Endodermal cell (in vitro differentiated cells): Measurements from ENCODE around the gene PAQR9. TPM values are rescaled to one million over a fixed set of nuclear protein-coding genes. Genes with fewer than 3 reads are reported as not detected.

Source experiments
- DNase-seq: peaks from one replicate; pipeline ENCODE4 v3.0.0-alpha.2; 2017
- H3K27ac ChIP-seq: 2 replicates; pipeline ENCODE4 v1.5.1; 2013; ENCODE audit warnings: mild to moderate bottlenecking, low read depth, low read length, moderate library complexity
- H3K27me3 ChIP-seq: 2 replicates; pipeline ENCODE4 v1.6.1; 2013; ENCODE audit warnings: mild to moderate bottlenecking, low read length, moderate library complexity; ENCODE audit not compliant: insufficient read depth, control insufficient read depth, poor library complexity, severe bottlenecking
- H3K36me3 ChIP-seq: 2 replicates; pipeline ENCODE4 v1.7.0; 2013; ENCODE audit warnings: mild to moderate bottlenecking, low read length, moderate library complexity; ENCODE audit not compliant: control insufficient read depth, insufficient read depth
- H3K4me1 ChIP-seq: one replicate; pipeline ENCODE4 v1.7.0; 2013; ENCODE audit warnings: low read length; ENCODE audit not compliant: control insufficient read depth, insufficient read depth
- H3K4me3 ChIP-seq: 2 replicates; pipeline ENCODE4 v1.5.1; 2013; ENCODE audit warnings: mild to moderate bottlenecking, low read length, moderate library complexity
- H3K9ac ChIP-seq: 2 replicates; pipeline ENCODE4 v1.6.1; 2013; ENCODE audit warnings: mild to moderate bottlenecking, low read length, moderate library complexity; ENCODE audit not compliant: poor library complexity, severe bottlenecking; ENCODE audit errors: extremely low read depth
- H3K9me3 ChIP-seq: 2 replicates; pipeline ENCODE4 v1.6.1; 2013; ENCODE audit warnings: mild to moderate bottlenecking, low read length, moderate library complexity; ENCODE audit not compliant: control insufficient read depth
- H3K27ac Mint-ChIP-seq: 2 replicates; pipeline ENCODE4 v1.8.0; 2020; ENCODE audit warnings: mixed read lengths
- H3K27me3 Mint-ChIP-seq: 2 replicates; pipeline ENCODE4 v1.8.0; 2021; ENCODE audit warnings: mild to moderate bottlenecking, mixed read lengths; ENCODE audit not compliant: insufficient read depth
- H3K36me3 Mint-ChIP-seq: 2 replicates; pipeline ENCODE4 v1.8.0; 2020; ENCODE audit warnings: low read depth, mixed read lengths
- H3K4me1 Mint-ChIP-seq: 2 replicates; pipeline ENCODE4 v1.8.0; 2020; ENCODE audit warnings: mixed read lengths
- H3K4me3 Mint-ChIP-seq: 2 replicates; pipeline ENCODE4 v1.8.0; 2020; ENCODE audit warnings: mild to moderate bottlenecking, moderate library complexity, mixed read lengths
- H3K9me3 Mint-ChIP-seq: 2 replicates; pipeline ENCODE4 v1.8.0; 2020; ENCODE audit warnings: mild to moderate bottlenecking, mixed read lengths
- CTCF ChIP-seq: fragments of 200-600 bp; sonication (generic); conservative IDR thresholded peaks from 2 replicates; pipeline ENCODE4 v1.5.0; 2021; ENCODE audit warnings: antibody characterized with exemption, mild to moderate bottlenecking
- WGBS, 2 experiments: methylation state at CpG; one replicate each; pipeline versions ENCODE4 v1.1.5 to v1.1.7; 2013; ENCODE audit warnings: missing lambda C conversion rate in 2 of 2, mixed read lengths in 1 of 2; ENCODE audit not compliant: insufficient coverage in 1 of 2, insufficient read length in 1 of 2; 5-methylcytosine and 5-hydroxymethylcytosine counted together
- total RNA-seq, 2 donors: library from RNA; stranded (reverse); fragmentation: NEBNext Ultra II Directional in 1 of 2; extraction: Animal tissue kit (Norgen Biotek cat#: 25700) in 1 of 2; gene quantifications; 2 replicates in 1 of 2; 3 replicates in 1 of 2; pipeline ENCODE4 v1.2.1, GENCODE V29; 2021

Gene PAQR9
- total RNA-seq, 2 donors from 2014 or later, result 4.2 to 11.1 TPM

- 0 to 2% methylated on average over 4 to 35 of the region's 35 CpGs for WGBS, 2 experiments
- peak overlapping the region; percentile 75 for H3K4me3 Mint-ChIP-seq
- peaks cover 22% of the 10 kb centered on the region for H3K27me3 ChIP-seq
Measured at GRCh38 chr3:142963234-142963515, 299 bp downstream of the PAQR9 start.

GRCh38 chr3:142962520-142963233 is 797 bp downstream of the PAQR9 start:
- peak; percentile 83 for DNase-seq
- no peaks in the 10 kb centered on the region for H3K9me3 ChIP-seq
- Mint-ChIP-seq H3K9me3 (peaks cover 7% of the 10 kb centered on the region), H3K27me3 (peaks cover 59% of the 10 kb centered on the region), H3K4me3 (peak overlapping the region; percentile 75), H3K27ac (no peak overlapping the region), H3K4me1 (peaks cover 24% of the 10 kb centered on the region), H3K36me3 (peaks cover 5% of the 10 kb centered on the region)
- H3K9ac ChIP-seq, result no peak overlapping the region
- no peaks in the 10 kb centered on the region for H3K36me3 ChIP-seq
- TF ChIP-seq CTCF, result no peak
- H3K4me1 ChIP-seq, result no peaks in the 10 kb centered on the region
- H3K27ac ChIP-seq, result no peak overlapping the region
- 71 to 89% methylated on average over 38 to 63 of the region's 63 CpGs for WGBS, 2 experiments
- H3K4me3 ChIP-seq, result peak overlapping the region; percentile 21
- peaks cover 22% of the 10 kb centered on the region for H3K27me3 ChIP-seq

More at GRCh38 chr3:142963234-142963515, 299 bp downstream of the PAQR9 start:
- Mint-ChIP-seq H3K27ac (no peak overlapping the region), H3K9me3 (peaks cover 7% of the 10 kb centered on the region), H3K36me3 (peaks cover 5% of the 10 kb centered on the region), H3K27me3 (peaks cover 59% of the 10 kb centered on the region), H3K4me1 (peaks cover 20% of the 10 kb centered on the region)
- no peak overlapping the region for H3K27ac ChIP-seq
- DNase-seq, result no peak
- H3K36me3 ChIP-seq, result no peaks in the 10 kb centered on the region
- no peak overlapping the region for H3K9ac ChIP-seq
- peak overlapping the region; percentile 79 for H3K4me3 ChIP-seq
- no peak for TF ChIP-seq CTCF
- no peaks in the 10 kb centered on the region for H3K9me3 ChIP-seq
- no peaks in the 10 kb centered on the region for H3K4me1 ChIP-seq

GRCh38 chr3:142962175-142962519 is 1.3 kb downstream of the PAQR9 start:
- Histone ChIP-seq H3K9ac (no peak overlapping the region), H3K27me3 (peaks cover 22% of the 10 kb centered on the region), H3K36me3 (no peaks in the 10 kb centered on the region), H3K27ac (no peak overlapping the region), H3K9me3 (no peaks in the 10 kb centered on the region), H3K4me3 (no peak overlapping the region), H3K4me1 (no peaks in the 10 kb centered on the region)
- DNase-seq, result no peak
- WGBS, 2 experiments, result 96 to 97% methylated on average over 12 to 19 of the region's 19 CpGs
- peaks cover 7% of the 10 kb centered on the region for H3K9me3 Mint-ChIP-seq
- peaks cover 5% of the 10 kb centered on the region for H3K36me3 Mint-ChIP-seq
- peak overlapping the region; percentile 75 for H3K4me3 Mint-ChIP-seq
- no peak for TF ChIP-seq CTCF
- peaks cover 59% of the 10 kb centered on the region for H3K27me3 Mint-ChIP-seq
- H3K27ac Mint-ChIP-seq, result no peak overlapping the region
- H3K4me1 Mint-ChIP-seq, result peaks cover 29% of the 10 kb centered on the region
